Measurements from ENCODE around the gene SLCO2B1.

Gene SLCO2B1

DNA sequence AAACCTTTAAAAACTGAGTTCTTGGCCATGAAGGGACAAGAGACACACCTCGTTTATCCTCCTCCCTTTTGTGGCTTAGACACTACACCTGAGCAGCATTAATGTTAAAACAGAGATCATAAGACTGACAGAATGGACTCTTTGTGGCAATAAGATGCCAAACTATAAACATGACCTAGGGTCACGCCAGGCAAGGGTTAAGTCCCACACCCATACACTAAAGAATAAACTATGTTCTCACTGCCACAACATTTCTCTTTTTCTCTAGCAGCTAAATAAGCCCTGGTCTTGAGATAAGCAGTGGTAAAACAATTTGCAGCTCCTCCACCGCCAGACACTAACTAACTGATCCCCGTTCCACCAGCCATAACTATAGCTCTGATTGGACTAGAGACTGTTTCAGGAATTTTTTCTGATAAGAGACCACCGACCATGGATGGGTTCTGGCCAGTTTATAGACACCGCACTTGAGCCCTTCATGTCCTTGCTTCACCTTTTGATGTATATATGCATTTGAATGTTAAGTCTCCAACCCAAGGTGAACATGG lies 4.9 kb upstream of the SLCO2B1 start:
- DNase-seq, result no peak

DNA sequence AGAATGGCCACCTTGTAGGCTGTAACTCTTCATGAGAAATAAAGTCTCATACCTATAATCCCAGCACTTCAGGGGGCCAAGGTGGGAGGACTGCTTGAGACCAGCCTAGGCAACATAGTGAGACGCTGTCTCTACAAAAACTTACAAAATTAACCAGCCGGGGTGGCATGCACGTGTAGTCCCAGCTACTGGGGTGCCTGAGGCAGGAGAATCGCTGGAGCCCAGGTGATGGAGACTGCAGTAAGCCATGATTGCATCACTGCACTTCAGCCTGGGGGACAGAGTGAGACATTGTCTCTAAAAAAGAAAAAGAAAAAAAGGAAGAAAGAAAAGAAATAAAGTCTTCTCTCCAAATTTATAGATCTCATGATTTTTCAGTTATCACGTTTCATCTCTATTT lies 4.2 kb upstream of the SLCO2B1 start:
- no peak for DNase-seq

DNA sequence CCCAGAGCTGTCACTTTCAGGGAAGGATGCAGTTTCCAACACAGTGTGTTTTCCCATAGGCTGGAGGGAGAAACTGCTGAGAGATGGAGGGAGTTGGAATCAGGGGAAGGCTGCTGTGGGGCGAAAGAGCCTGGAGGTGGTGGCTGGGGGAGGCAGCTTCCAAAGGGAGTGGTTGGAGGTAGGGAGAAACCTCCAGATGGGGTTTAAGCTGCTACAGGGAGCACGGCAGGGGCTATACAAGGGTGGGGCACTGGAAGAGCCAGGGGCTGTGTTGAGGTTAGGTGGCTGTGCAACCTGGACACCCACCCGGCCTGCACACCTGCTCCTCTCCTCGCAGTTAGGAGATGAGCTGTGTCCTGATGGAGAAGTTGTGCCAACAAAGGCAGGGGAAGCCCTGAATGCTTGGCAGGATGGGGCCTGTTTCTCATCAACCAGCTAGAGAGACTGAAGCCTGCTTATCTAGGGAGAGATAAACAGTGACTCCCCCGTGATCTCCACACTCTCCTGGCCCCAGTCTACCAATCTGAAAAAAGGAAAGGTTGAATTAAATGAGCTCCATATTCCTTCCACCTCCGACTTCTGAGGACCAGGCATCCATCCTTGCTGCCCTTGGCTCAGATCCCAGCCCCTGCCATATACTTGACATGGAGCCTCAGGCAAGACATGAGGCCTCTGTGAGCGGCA lies 3.6 kb upstream of the SLCO2B1 start:
- DNase-seq, result no peak

DNA sequence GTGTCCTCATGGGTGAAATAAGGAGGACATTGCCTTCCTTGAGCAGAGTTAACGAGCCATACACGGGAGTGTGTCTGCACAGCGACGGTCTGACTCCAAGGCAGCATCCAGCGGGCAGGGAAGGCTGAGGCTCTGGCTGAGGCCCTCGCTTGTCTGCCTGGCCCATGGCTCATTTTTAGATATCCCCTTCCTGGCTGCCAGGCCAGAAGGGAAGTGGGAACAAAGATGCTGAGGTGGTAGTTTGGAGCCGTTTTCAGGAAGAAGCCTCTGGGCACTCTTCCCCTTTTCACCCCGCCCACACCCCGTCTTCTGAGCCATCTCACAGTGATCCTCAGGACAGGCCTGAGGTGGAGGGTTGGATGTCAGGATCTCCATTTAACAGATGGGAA lies 3.0 kb upstream of the SLCO2B1 start:
- no peak for DNase-seq

DNA sequence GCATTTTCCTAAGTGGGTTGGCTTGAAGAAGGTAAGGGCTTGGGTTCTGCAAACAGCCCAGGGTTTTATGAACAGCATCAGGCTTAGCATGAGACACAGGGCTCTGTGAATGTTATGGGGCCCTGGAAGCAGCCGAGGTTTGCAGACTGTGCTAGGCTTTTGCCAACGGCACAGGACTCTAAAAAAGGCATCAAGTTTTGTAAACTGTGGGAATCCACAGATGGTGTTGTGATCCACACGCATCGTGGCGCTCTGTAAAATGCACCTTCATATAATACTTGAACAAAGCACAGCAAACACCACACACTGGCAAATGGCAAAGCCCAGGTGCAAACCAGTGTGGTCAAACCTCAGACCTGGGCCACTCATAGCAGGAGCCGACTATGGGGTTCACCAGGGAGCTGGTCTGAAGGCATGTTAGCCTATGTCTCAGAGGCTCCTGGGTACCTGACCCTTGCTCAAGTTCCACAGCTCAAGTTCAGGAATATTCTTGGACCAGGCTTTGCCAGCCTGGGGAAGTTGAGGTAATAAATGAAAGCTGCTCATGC lies 2.4 kb upstream of the SLCO2B1 start:
- no peak for DNase-seq

DNA sequence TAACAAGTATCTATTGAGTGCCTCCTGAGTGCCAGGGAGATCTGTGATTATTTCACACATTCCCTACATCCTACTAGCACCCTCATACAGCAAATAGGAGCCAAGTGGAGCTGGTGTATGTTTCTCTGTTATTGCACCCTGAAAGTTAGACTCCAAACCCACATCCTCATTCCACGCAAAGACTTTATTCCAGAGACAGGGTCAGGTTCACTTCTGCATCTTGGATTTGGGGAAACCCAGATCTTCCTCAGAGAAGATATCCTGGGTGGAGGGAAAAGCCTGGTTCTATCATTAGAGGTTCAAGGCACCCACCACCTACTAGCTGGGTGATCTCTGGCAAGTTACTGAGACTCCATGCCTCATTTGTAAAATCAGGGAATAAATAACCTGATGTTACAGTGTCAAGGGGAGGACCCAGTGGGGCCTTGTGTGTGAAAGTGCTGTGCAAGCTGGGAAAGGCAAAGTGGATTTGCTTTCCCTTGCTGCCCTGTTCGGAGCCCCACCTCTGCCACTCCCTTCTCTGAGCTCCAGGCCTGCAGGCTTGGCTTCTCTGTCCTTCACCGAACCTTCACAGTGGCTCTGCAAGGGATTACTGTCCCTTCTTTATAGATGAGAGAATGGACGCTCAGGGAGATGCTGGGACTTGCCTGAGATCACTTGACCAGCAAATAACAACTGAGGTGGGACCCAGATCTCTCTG lies 991 bp upstream of the SLCO2B1 start:
- no peak for DNase-seq

DNA sequence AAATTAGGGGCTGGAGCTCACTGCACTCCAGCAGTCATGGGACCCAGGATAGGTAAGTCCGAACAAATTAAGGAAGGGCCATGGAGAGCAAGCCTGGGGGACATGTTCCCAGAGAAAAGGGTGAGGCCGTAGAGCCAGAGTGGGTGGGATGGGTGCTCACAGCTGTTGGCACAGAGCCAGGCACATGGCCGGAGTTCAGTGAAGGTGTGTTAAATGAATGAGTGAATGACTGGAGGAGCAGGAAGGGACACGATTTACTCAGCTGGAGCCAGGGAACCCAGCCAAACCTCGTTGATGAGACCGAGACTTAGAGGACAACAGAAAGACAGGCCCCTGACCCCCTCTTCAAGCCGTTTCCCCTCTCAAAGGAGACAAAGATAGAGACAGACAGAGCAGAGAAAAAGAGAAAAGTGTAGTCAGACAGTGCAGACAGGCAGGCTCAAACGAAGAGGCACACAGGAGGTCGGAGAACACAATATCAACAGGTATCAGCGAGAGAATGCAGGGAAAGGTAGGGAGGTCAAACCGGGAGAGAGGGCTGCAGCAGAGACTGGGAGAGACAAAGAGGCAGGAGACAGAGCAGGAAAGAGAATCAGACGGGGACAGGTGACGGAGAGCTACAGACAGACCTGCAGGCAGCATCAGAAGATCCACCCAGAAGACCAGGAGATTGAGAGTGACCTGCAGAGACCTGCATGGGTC lies 590 bp downstream of the SLCO2B1 start:
- no peak for DNase-seq

DNA sequence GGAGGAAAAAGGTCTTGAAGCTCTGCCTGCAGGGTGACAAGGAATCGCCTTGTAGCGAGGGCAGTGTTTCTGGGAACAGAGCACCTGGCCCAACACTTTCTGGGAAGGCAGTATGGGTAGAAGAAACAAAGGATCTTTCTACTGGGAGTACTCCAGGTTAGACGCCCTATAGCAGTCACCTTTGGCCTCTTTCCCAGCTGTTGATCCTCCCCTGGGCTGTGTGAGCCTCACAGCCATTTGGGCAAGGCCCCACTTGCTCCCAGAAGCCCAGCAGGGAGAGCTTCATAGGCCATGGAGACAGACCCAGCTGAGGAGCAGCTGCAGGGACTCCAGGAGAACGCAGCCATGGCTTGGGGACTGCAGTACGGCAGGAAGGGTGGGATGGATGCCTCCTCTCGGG lies 1.2 kb downstream of the SLCO2B1 start:
- DNase-seq, result no peak

DNA sequence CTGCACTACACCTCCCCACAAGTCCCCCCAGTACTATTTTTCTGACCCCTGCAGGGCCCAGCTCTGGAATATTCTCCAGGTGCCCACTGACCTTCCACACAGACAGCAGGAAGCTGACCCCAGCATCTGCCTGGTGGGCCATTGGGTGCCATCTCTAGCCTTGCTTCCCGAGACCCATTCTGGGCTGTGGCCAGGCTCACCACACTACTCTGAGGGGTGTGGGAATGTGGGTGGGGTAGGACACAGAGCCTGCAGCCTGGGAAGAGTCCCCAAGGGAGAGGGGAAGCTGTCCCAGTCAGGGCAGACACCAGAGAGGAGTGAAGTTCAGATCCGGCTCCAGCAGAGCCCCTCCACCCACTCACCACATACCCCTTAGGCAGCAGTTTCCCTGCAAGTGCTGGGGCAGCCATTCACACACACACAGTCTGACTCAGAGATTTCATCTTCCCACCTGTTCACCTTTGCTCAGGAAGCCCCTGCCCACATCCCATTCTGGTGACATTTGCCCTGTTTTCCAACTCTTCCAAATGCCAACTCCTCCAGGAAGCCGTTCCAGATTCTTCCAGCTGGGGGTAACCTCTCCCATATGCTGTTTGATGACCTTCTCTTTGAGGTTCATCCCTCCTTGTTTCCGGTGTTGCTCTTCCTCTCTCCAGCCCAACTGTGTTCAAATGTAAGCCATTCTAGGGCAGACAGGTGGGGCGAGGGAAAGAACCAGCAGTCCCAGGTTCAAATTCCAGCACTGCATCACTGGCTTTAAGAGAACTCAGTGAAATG lies 1.9 kb downstream of the SLCO2B1 start:
- no peak for DNase-seq

DNA sequence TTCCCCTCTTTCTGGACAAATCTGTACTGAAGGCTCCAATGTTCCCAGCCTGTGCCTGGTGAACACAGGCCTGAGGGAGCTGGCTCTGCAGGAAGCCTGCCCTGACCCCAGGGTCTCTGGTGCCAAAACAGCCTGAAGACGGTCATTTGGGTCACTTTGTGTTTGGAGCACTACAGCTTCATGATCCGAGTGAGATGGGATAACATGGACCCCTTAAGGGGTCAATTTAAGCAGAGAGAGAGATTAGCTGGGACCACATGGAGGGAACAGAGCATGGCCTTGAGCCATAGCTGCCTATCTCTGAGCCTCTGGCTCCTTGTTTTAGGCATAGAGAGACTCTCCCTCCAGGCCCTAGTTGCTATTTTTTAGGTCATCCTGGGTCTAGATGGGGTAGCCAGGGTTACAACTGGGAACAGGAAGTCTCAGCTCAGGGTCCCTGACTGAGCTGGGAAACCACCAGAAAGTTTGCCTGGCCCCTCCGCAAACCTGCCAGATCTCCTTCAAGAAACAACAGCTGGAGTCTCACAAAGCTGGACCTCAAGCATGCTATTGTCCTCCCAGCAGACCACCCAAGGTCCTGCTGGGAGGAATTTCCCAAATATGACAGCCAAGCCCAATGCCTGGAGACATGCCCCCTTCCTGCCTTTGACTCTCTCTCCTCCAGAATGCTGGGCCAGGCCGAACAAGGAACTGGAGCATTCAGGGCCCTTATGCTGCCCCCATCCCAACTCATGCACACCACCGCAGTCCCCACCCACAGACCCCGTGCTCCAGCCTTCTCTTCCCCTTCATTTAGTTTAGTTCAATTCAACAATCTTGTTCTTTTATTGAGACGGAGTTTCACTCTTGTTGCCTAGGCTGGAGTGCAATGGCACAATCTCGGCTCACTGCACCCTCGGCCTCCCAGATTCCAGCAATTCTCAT lies 4.0 kb downstream of the SLCO2B1 start:
- no peak for DNase-seq

DNA sequence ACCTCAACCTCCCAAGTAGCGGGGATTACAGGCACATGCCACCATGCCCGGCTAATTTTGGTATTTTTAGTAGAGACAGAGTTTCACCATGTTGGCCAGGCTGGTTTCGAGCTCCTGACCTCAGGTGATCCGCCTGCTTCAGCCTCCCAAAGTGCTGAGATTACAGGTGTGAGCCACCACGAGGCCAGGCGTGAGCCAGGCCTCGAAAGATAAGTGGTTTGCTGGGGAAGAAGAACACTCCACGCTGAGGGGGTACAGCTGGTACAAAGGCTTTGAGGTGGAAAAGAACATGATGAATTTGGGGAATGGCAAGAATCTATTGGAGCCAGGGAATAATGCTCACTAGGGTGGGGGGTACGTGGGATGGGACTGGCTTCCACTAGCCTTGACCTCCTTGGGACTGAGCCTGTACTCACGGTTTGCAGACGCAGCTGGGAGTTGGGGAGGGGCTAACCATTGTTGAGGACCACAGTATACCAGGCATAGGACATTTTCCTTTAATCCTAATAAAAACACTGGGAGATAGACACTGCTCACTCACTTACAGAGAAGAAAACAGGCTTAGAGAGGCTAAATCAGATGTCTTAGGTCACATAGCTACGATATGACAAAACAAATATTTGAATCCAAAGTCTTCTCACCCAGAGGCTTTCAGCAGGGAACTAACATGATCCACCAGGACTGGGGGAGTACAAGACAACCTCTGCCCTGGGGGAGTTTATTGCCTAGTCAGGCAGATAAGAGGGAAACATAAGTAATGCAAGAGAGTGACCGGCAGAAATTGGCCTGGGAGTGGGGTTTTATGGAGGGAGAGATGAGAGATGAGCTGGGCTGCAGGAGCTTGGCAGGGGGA lies 4.9 kb downstream of the SLCO2B1 start:
- DNase-seq, result no peak

DNA sequence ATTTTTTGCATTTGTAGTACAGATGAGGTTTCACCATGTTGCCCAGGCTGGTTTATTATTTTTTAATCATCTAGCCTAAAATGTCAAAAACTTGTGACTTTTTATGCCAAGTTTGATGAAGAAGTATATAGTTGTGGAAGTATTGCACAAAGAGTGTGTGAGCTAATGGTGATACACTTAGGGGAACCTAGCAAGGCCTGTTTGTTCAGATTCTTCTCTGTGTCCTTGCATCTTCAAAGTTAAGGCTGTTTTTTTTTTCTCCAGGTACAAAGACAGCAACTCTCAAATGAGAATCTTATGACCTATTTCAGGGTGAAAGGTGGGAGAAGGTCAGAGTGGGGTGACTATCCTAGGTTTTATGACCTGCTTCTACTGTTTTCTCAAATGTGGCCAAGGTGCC lies 7.3 kb downstream of the SLCO2B1 start:
- DNase-seq, result no peak

DNA sequence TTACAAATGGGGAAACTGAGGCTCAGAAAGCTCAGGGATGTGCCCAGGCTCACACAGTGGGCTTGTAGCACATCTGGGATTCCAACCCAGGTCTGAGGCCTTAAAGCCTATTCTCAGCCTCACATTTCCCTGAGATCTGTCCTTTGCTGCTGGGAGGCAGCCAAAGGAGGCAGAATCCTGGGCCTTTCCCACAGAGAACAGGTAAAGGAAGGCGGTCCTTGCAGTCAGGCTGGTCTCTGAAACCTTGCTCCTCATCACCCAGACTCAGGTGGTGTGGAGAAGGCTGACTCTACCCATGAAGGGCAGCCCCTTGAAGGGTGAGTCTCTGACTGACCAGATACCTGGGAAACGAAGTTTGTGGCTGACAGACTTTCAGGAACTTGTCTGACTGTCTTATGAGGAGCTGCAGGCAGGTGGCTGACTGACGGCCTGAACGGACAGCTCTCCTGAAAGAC lies 7.8 kb downstream of the SLCO2B1 start:
- no peak for DNase-seq

DNA sequence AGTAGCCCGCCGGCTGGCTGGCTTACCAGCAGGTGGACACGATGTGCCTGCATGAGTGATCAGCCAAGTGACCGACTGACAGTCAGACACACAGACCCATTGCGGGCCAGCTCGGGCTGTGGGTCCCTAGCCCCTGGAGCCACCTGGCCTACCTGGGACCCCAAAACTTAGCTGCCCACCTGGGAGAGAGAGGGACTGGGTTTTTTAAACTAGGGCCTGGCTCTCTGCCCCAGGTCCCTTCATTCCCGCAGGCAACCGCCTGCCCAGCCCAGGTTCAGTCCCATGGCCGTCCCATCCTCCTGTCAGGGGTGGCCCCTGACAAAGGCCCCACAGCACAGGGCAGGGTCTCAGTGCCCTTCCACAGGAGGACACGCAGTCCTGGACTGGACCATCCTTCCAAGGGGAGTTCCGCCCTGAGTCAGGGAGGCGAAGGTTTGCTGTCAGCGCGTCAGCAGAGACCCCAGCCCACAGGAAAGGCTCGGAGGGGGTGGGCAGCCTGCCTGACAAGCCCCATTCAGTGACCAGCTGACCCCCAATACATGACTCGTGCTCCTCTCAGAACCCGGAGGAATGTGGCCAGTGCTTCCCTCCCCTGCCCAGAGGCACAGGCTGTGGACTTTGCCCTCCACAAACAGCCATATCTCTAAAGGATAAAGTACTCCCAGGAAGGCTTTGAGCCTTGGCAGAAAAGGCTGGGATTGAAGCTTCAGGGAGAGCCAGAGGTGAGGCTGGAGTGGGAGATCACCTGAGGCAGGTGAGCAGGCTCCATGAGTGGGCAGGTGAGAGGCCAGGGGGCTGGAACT lies 8.4 kb downstream of the SLCO2B1 start:
- no peak for DNase-seq

DNA sequence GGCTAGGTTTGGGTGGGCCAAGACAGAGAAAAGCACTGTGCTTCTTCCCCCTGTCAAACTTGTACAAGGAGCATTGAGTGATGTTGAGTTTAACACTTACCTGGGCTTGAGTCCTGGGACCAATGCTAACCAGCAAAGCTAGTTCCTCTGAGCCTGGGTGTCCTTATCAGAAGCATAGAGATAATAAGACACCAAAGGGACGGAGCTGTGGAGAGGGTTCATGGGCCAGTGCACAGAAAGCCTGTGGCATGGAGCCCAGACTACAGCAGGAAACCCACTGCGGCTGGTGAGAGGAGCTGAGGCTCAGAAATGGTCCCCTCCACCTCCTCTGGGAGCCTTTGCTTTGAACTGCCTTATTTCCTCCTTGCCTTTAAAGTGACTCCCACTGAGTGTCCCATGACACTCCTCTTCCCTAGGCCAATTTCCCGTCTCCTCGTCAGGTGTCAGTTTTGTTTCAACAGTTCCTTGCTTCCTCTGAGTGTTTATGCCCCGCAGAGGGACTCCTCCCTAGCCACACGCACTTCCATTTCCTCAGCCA lies 9.4 kb downstream of the SLCO2B1 start:
- DNase-seq, result no peak

DNA sequence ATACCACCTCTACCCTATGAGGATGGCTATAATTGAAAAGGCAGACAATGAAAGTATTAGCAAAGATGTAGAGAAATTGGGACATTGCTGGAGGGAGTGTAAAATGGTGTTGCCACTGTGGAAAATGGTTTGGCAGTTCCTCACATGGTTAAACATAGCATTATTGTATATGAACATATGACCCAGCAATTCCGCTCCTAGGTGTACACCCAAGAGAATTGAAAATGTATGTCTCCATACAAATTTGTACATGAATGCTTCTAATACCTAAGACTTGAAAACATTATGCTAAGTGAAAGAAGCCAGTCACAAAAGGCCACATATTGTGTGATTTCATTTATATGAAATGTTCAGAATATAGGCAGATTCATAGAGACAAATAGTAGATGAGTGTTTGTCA lies 10.0 kb downstream of the SLCO2B1 start:
- DNase-seq, result no peak

DNA sequence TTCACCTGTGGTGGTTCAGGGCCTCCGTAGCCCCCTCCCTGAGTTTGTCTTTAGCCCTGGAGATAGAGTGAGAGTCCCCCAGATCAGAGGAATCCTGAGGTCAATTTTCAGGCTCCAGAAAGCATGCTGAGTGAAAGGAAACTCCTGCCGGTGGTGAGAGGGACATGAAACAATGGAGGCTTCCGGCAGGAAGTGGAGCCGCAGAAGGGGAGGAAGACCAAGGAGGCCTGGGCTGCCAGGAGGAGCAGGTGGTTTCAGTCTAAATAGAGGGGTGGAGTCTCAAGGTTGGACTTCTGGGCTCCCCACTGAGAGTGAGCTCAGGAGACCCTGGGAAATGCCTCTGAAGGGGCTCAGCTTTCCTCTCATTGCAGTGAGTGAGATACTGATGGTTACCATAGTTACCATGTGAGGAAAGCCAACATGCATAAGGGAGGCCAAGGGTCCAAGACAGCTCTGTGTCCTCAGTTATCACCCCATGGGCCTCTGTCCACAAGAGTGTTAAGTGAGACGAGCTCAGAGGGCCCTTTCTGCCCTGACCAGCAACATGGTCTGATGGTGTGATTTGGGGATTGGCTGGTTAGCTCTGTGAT lies 10.7 kb downstream of the SLCO2B1 start:
- DNase-seq, result no peak

DNA sequence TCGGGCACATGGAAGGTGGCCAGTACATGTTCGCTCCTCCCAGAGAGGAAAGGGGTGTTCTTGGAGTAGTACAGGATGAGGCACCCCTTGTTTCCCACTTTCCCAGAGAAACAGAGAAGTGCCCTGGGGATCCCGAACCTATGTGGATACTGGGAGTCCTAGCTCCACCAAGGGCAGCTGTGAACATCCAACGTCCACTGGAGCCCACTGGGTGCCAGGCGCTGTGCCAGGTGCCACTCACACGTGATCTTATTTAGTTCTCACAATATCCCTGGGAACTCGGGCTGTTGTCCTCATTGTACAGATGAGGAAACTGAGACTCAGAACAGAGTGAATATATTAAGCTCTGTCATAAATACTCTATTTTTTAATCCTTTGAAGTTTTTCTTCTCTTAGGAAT lies 12.0 kb downstream of the SLCO2B1 start:
- DNase-seq, result no peak
